Tibial nerve (tissue), 3 donors: ENCODE data around the gene NUBP1.

Experiments
- CTCF ChIP-seq, 5 experiments: fragments of 200-600 bp in 3 of 5; fragments of 450-650 bp in 2 of 5; sonication (generic) in 3 of 5; IDR thresholded peaks; one replicate each; pipeline ENCODE4 v1.5.1; 2016 to 2019; ENCODE audit warnings: antibody characterized with exemption in 5 of 5, mild to moderate bottlenecking in 3 of 5, moderate library complexity in 2 of 5
- POLR2A ChIP-seq, 2 donors: fragments of 450-650 bp; IDR thresholded peaks; one replicate each; pipeline ENCODE4 v1.6.1; 2017; ENCODE audit warnings: antibody characterized with exemption in 2 of 2, mild to moderate bottlenecking in 2 of 2, moderate library complexity in 2 of 2

- TF ChIP-seq CTCF (IDR thresholded peaks at IDR 0.05) (no peak), POLR2A (IDR thresholded peaks at IDR 0.05) (no peak)
Observed at GRCh38 chr16:10812312-10813098, 68.9 kb downstream of the NUBP1 start.
